ENCODE results near the gene WNT7B. TPM values are rescaled to one million over a fixed set of nuclear protein-coding genes. Genes with fewer than 3 reads are reported as not detected.

The WNT7B gene
- total and polyA plus RNA-seq, 2 experiments from 2014 or later, result 0.10 TPM; not detected in 1

GRCh38 chr22:45996241-45997076, 19.5 kb upstream of the WNT7B start:
- no peaks in the 10 kb centered on the region; the same call in 1 of the 2 replicates for H3K9me2 ChIP-seq (ENCODE audit: insufficient read depth)
- no peak overlapping the region for H3K27ac ChIP-seq (ENCODE audit: low read depth)
- TF ChIP-seq STAT1 (IDR thresholded peaks at IDR 0.05; ENCODE audit: unreplicated experiment) (no peak), ZNF114 (CRISPR knock-in tag; IDR thresholded peaks at IDR 0.05) (no peak)
- H3K4me3 Mint-ChIP-seq, result no peak overlapping the region
- H3K4me1 Mint-ChIP-seq, result peaks cover 2% of the 10 kb centered on the region; the same call in 1 of the 3 replicates
- no peak overlapping the region for H3K4me3 ChIP-seq
- no peak overlapping the region for H2AFZ ChIP-seq
- peaks cover 3% of the 10 kb centered on the region; the same call in 2 of the 3 replicates for H3K9me3 Mint-ChIP-seq
- H3K36me3 ChIP-seq (ENCODE audit: insufficient read depth), result no peaks in the 10 kb centered on the region
- H3K27me3 ChIP-seq (ENCODE audit: insufficient read depth), result no peaks in the 10 kb centered on the region
- H4K20me1 ChIP-seq (replicated peaks; ENCODE audit: insufficient read depth), result no peaks in the 10 kb centered on the region
- H3F3A ChIP-seq (replicated peaks; ENCODE audit: low read depth), result no peaks in the 10 kb centered on the region
- H3K4me2 ChIP-seq, result no peak overlapping the region
- H3K79me2 ChIP-seq (replicated peaks; ENCODE audit: insufficient read depth), result no peaks in the 10 kb centered on the region
- H3K27ac Mint-ChIP-seq, result no peak overlapping the region
- no peaks in the 10 kb centered on the region; the same call in 2 of the 3 replicates for H3K36me3 Mint-ChIP-seq (ENCODE audit: low read depth)
- no peaks in the 10 kb centered on the region for H3K4me1 ChIP-seq (ENCODE audit: insufficient read depth)
- peaks cover 11% of the 10 kb centered on the region for H3K27me3 Mint-ChIP-seq (ENCODE audit: insufficient read depth, low read depth, poor library complexity)
- no peak for ATAC-seq
- no peak for DNase-seq (ENCODE audit: low spot score)

GRCh38 chr22:45995405-45996101, 18.6 kb upstream of the WNT7B start:
- Histone ChIP-seq H3K36me3 (ENCODE audit: insufficient read depth) (no peaks in the 10 kb centered on the region), H3K9me2 (ENCODE audit: insufficient read depth) (no peaks in the 10 kb centered on the region; the same call in 1 of the 2 replicates), H3K27me3 (ENCODE audit: insufficient read depth) (no peaks in the 10 kb centered on the region), H3K4me1 (ENCODE audit: insufficient read depth) (no peaks in the 10 kb centered on the region), H4K20me1 (replicated peaks; ENCODE audit: insufficient read depth) (no peaks in the 10 kb centered on the region), H3K4me3 (no peak overlapping the region), H3F3A (replicated peaks; ENCODE audit: low read depth) (no peaks in the 10 kb centered on the region), H3K79me2 (replicated peaks; ENCODE audit: insufficient read depth) (no peaks in the 10 kb centered on the region), H3K27ac (ENCODE audit: low read depth) (no peak overlapping the region), H2AFZ (no peak overlapping the region), H3K4me2 (no peak overlapping the region)
- Mint-ChIP-seq H3K36me3 (ENCODE audit: low read depth) (no peaks in the 10 kb centered on the region; the same call in 2 of the 3 replicates), H3K27me3 (ENCODE audit: insufficient read depth, low read depth, poor library complexity) (peaks cover 11% of the 10 kb centered on the region), H3K9me3 (peaks cover 3% of the 10 kb centered on the region; the same call in 2 of the 3 replicates), H3K4me3 (no peak overlapping the region), H3K4me1 (peaks cover 2% of the 10 kb centered on the region; the same call in 1 of the 3 replicates), H3K27ac (no peak overlapping the region)
- DNase-seq (ENCODE audit: low spot score), result no peak
- no peak for ATAC-seq
- TF ChIP-seq EZH2 (IDR thresholded peaks at IDR 0.05; ENCODE audit: low read depth, unreplicated experiment), result no peak
- no peak for TF ChIP-seq NANOG (IDR thresholded peaks at IDR 0.05; ENCODE audit: borderline replicate concordance)
- no peak for TF ChIP-seq POLR2AphosphoS5 (IDR thresholded peaks at IDR 0.05; ENCODE audit: low read depth)
- no peak for TF ChIP-seq CTCF (conservative IDR thresholded peaks at IDR 0.05; ENCODE audit: low read depth in 2 of 2)
- TF ChIP-seq REST (IDR thresholded peaks at IDR 0.05; ENCODE audit: unreplicated experiment), result no peak
- no peak for TF ChIP-seq ZNF114 (CRISPR knock-in tag; IDR thresholded peaks at IDR 0.05)
- no peak for TF ChIP-seq EZH2phosphoT487 (IDR thresholded peaks at IDR 0.05; ENCODE audit: unreplicated experiment)
- no peak for TF ChIP-seq CREB1 (CRISPR knock-in tag; IDR thresholded peaks at IDR 0.05; ENCODE audit: low read depth)

All from GM23338 (cell line).